Activated T-cell treated with anti-CD3 and anti-CD28 coated beads for 24 hours (primary cell): ENCODE data around the gene ARSH.
"Not testable (repeated sequence)": the region's sequence is repeated elsewhere in the genome, so short reads cannot be mapped to it uniquely, and the experiment has no call there.

Experiments used
- DNase-seq: peaks from one replicate; pipeline ENCODE4 v3.0.0-alpha.2; 2020; ENCODE audit warnings: low read depth

ARSH gene, protein sequence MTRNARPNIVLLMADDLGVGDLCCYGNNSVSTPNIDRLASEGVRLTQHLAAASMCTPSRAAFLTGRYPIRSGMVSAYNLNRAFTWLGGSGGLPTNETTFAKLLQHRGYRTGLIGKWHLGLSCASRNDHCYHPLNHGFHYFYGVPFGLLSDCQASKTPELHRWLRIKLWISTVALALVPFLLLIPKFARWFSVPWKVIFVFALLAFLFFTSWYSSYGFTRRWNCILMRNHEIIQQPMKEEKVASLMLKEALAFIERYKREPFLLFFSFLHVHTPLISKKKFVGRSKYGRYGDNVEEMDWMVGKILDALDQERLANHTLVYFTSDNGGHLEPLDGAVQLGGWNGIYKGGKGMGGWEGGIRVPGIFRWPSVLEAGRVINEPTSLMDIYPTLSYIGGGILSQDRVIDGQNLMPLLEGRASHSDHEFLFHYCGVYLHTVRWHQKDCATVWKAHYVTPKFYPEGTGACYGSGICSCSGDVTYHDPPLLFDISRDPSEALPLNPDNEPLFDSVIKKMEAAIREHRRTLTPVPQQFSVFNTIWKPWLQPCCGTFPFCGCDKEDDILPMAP

DNA sequence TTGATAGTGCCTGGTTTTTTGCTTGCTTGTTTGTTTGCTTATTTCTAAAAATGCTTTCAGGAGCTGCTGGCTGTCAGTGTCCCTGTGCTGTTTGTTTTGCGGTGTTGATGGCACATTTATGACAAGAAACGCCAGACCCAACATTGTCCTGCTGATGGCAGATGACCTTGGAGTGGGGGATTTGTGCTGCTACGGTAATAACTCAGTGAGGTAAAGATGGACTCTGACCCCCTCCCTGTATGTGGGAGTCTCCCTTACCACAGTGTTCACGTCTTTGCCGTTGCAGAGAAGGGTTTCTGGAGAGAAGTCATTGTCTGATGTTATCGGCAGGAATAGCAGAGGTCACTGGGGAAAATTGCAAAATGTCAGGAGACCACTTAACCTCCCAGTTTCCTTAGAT, at the start of gene ARSH:
ARSH (plus strand) TSS at position 52 of the 400 bp plus-strand sequence; CDS start at position 119, 67 bp downstream.
- DNase-seq = no peak

DNA sequence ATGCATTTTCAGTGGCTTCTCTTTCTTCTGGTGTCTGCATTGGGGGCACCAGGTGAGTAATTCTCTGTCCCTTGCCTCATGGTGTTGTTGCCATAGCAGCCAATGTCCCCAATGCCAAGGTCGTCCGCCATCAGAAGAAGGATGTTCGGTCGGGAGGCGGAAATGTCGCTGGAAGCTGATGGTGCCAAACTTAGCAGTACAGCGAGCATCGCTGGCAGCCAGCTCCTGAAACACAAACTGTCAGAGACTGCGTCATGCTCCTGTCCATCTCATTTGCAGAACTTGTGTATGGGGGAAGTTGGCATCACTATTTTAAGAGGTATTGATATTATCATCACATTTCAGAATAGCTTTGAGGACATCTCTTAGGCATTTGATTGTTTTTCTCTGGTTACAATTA, 48.1 kb upstream of the ARSH start:
- no peak for DNase-seq

DNA sequence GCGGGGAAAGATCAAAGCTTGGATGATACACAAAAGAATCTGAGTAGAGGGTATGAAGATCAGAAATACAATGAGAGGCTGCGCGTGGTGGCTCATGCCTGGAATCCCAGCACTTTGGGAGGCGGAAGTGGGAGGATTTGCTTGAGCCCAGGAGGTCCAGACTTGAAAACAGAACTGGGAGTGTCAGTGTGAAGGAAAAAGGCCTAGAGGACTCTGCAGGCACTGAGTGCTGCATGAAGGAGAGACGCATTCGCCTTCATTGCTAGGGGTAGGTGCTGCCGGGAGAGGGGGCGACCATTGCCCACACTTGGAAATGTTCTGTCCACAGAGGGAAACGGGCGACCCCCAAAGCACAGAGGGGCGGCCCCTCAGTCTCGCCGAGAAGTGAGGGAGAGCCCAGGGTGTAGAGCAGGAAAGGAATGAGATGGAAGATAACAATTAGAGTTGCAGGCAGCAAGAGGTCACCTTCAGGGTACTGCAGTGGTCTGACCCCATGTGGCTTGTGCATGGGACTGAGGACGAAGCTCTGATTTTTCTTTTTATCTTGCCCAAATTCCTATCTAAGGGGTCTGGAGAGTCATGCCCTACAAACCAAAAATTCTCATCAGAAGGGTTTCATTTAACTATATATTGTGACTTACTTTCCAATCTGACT, 45.4 kb upstream of the ARSH start:
- DNase-seq = no peak

DNA sequence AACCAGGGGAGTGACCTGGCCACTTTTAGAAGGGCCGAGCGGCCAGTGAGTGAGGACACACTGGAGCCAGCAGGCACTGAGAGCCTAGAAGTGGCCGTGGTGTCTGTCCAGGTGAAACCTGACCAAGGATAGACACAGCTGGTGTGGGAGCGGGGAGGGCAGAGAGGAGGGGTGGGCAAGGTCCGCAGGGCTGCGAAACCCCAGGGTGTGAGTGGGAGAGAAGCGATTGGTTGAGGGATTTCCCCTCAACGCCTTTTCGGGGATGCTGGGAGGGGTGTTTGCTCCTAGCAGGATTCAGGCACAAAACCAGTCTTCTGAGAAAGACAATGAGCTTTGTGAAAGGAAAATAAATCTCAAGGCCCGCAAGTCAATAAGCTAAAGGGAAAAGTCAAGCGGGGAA, 44.0 kb upstream of the ARSH start:
- no peak for DNase-seq

DNA sequence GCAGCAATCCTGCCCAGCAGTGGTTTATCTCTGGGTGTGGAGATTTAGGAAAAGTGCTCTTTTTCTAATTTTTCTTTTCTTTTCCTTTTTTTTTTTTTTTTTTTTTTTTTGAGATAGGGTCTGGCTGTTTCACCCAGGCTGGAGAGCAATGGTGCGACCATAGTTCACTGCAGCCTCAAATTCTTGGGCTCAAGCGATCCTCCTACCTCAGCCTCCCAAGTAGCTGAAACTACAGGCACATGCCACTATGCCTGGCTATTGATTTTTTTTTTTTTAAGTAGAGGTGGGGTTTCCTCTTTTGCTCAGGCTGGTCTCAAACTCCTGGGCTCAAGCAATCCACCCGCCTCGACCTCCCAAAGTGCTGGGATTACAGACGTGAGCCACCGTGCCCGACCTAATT, 42.9 kb upstream of the ARSH start:
- not testable (repeated sequence) for DNase-seq

DNA sequence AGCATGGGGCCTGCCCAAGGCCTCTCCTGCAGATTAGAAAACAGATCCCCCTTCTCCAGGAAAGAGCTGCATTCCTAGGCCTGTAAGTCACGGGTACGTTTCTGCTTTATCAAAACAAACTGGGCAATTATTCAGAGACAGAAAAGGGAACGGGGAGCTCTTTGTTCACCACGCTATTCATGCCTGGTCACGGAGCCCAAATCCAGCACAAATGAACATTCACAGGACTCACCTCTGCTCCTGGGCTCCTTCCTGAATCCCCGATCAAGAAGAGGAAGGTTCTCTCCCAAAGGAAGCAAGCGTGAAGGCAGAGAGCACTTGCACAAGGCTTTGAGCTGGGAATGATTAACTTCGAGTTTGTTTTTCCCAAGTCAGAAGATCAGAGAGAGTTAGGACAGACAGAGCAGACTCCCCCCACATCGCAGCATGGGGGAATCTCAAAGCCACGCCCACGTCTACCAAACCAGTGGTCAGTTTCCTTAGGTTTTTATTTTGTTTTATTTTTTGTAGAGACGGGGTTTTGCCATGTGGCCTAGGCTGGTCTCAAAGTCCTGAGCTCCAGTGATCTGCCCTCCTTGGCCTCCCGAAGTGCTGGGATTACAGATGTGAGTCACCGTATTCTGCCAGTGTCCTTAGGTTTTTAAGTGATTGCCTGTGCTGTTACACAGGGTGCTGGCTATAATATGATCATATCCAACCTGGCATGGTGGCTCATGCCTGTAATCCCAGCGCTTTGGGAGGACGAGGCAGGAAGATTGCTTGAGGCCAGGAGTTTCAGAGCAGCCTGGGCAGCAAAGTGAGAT, 42.2 kb upstream of the ARSH start:
- DNase-seq = not testable (repeated sequence)

DNA sequence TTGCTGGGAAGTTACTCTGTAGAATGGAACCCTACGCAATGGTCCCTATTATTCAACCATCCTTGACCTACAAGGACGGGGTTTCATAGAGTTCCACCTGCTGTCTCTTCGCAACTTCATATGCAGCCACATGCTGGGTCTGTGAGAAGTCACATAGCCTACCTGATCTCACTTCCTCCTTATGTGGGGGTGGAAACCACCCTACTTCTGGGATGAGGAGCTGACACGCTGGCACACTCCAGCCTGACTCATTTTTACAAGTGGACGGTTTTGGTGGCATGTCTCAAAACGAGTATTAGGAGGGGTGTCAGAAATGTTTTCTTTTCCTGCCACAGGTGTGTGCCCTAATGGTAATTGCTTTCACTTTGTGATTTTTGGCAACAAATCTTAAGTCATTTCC, 40.4 kb upstream of the ARSH start:
- no peak for DNase-seq

DNA sequence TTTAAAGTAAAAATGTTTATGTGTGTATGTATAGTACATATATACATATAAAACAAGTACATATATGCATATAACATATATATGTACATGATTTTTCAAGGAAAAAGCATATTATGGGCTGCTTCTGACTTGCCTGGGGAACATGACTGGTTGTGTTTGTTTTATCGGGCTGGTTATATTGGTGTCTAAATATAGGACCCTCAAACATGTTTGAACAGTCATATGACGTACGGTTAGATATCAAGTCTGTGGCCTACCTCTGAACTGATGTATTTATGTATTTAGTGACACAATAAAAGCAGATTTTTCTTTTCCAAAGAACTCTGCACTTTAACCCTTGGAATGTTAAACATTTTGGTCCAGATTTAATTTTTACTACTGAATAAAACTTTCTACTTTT, 39.3 kb upstream of the ARSH start:
- no peak for DNase-seq

DNA sequence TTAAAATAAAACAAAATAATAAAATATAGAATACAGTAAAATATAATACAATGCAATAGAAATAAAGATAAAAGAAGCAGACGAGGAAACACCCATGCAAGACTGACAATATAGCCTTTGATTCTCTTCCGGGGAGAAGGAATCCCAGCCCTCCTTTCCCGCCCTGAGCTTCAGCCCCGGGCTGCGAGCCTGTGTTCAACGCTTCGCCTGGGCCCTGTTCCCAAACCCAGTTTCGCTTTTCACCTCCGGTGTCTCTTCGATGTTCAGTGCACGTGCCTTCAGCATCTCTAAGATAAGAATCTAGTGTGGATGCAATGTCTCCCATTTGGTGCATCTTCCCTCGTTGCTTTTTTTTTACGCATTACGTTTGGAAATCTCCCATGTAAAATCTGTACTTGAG, 38.8 kb upstream of the ARSH start:
- DNase-seq = no peak

DNA sequence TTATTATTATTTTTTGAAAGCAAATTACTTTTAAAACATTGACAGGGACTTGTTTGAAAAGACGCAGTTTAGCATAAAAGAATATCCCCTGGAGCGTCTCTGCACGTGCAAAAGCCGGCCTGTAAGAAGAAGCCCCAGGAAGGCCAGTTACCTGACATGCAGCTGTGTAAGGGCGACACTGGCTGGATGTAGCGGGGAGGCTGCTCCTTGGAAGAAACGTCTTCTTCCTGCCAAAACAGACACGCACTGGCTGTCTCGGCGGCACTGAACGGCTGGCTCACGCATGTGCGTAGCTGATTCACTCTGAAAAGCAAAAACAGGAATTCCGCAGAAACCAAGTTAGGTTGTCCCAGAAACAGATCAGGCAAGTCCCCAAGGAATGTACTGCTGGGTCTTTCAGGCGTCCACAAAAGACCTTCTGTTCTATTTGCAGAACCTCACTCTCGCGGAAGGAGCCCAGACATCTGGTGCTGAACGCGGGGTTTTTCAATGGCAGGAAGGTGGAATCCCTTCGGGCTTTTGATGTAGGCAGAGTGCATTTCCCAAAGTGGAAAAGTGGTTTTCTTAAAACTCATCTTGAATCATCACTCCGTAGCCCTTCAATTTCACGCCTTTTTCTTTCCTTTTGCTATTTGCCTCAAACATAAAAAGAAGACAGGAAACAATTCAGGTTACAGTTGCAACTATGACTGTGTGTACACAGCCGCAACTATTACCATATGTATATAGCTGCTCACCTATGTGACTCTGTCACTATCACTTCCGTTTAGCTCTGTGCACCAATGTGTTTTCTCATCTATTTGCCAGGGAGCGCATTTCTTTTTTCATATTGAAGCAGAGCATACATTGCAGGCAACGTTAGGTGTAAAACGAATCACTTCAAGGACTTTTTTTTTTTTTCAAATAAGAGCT, 38.1 kb upstream of the ARSH start:
- peak; percentile 15 for DNase-seq

DNA sequence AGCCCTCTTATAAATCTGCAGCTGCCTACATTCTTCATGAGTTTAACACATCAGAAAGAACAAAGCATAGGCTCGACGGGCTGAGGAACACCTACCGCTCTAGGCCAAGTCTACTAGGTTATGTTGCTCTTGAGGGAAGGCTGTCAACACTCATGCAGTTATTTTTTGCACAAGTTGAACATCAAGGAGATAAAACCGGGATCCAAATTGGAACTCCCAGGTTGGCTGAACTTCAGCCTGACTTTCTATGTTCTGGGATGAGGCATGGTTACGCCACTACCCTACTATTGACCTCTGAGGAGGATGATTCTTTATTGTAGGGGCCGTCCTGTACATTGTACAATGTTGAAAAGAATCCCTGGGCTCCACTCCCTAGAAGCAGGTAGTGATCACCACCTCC, 37.3 kb upstream of the ARSH start:
- DNase-seq = no peak

DNA sequence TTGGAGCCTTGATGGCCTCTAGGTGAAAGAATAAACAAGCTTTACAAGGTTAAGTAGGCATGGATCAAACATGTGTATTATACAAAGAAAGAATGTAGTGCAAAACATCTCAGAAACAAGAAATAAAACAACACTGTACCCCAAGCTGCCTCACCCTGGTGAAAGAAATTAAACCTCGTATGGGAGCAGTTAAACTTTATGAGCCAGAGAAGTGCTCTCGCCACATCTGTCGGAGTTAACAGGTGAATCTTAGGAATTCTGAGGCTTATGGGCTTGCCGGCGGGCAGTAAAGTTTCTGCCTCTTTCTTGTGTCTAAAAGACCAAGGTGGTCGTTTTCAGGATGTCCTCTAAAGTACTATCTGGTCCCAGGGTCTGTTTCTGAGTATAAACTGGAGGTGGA, 34.0 kb upstream of the ARSH start:
- DNase-seq = no peak

DNA sequence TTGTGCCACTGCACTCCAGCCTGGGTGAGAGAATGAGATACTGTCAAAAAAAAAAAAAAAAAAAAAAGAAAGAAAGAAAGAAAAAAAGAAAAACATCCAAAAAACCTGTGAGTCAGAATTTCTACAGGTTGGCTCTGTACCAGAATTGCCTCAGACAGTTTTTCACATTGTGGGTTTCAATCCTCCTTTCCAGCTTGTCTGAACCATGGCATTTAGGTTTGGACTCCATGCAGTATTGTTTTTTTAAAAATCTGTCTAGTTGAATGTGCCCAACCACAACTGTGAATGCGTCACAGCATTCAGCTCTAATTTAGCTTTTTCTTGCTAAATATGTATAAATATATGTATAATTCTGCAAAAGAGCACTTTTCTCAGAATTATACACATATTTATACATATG, 31.4 kb upstream of the ARSH start:
- DNase-seq = no peak

DNA sequence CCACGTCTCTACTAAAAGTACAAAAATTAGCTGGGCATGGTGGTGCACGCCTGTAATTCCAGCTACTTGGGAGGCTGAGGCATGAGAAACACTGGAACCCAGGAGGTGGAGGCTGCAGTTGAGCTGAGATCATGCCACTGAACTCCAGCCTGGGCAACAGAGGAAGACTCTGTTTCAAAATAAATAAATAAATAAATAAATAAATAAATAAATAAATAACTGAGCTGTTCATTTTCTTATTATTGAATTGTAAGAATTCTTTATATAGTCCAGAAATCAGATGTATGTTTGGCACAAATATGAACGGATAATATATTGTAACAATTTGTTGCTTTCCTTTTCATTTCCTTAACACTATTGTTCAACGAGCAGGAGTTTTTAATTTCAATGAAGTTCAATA, 27.7 kb upstream of the ARSH start:
- DNase-seq = not testable (repeated sequence)

DNA sequence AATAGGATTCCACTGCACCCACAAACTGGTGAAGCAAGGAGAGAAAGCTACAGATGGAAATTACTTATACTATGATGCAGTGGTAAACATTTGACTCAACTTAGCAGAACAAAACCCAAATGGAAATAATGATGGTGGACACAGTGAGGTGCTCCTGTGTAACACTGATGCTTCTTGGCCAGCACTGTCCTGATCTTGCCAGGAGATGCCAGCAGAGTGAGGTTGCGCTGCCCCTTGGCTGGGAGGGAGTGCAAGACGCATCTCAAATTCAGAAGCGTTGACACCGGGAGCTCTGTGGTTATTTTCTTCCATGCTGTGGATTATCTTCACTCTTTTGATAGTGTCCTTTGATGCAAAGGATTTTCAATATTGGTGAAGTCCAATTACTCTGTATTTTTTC, 22.0 kb upstream of the ARSH start:
- DNase-seq = no peak

DNA sequence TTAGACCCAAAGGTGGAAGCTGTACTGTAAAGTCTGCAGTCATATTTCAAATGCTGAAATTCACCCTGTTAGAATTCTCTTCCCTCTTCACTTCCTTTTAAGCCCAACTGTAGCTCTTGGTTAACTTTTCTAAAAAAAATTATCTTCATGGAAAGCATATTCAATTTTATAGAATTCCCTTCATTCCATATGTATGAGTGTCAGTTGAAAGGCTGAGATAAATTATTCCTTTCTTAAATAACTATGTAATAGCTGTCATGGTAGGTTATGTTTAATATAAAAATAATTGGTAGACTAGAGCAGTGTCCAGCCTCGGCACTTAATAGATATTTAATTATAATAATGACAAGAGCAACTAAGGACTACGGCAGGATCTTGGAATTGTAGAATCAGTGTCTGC, 16.8 kb upstream of the ARSH start:
- DNase-seq = no peak

DNA sequence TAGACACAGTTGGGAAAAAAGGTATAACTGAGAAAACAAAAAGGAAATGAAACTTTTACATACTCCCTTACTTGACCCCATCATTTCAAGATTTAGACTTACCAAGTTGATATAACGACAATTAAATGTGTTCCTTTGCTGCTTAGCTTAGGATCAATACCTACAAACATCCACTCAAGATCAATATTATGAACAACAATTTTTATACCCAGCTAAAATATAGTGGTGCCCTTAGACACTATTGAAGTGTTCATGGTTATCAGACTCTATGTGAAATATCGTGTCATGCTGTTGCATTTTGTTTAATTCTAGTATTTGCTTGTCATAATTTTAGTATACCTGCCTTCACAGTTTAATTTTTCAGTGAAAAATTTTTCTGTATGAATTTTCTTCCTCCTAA, 4.2 kb downstream of the ARSH start:
- DNase-seq = no peak

DNA sequence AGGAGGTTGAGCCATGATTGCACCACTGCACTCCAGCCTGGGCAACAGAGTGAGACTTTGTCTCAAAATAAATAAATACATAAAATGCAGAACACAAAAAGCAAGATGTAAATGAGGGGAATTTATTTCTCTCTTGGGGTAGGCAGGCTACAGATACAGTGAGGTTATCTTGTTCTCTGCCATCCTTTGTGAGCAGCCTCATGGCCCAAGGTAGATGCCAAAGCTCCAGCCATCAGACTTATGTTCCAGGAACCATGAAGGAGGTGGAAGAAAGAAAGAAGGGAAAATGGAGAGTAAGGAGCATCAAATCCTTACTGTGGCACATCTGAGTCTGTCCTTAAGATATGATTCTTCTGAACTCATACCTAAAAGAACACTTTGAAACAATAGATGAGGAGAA, 11.1 kb downstream of the ARSH start:
- no peak for DNase-seq

DNA sequence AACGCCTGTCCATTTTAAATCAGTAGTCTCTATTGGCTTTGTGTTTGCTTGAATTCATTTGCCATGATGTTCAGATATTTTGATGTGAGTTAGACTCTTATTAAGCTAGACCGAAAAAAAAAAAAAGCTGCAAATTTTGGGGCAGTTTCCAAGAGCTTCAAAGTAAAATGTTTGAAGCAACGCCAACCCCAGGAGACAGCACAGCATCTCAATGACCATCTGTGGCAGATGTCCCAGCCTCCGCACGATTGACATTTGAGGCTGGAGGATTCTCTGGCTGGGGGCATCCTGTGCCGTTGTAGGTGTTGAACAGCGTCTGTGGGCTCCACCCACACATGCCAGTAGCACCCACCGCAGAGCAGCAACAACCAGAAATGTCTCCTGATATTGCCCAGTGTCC, 17.8 kb downstream of the ARSH start:
- no peak for DNase-seq

DNA sequence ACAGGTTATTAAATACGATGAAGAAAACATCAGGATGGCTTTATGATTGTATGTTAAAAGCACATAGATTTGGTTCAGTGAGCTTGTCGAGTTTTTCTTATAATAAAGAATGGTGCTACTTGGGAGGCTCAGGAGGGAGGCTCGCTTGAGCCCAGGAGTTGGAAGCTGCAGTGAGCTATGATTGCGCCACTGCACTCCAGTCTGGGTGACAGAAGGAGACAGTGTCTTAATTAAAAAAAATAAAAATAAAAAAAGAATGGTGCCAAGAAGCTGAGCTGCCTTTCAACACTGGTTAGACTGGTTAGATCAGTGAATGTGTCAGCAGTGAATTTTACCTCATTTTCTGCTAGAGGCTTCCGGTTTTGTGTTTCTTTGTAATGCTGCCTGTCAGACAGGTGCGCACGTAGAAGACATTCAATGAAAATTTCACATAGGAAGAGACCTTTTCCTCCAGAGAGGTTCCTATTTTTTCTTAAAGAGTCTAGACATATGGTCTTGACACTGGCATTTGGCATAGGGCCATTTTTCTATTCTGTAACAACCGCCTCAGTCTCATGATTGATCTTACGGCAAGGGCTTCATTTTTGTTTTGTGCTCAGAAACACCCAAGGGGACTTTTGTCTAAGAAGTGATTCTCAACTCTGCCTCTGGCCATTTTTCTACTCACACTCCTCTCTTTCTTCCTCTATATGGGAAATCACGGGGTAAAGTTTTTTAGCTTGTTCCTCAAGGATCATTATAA, 19.9 kb downstream of the ARSH start:
- no peak for DNase-seq

DNA sequence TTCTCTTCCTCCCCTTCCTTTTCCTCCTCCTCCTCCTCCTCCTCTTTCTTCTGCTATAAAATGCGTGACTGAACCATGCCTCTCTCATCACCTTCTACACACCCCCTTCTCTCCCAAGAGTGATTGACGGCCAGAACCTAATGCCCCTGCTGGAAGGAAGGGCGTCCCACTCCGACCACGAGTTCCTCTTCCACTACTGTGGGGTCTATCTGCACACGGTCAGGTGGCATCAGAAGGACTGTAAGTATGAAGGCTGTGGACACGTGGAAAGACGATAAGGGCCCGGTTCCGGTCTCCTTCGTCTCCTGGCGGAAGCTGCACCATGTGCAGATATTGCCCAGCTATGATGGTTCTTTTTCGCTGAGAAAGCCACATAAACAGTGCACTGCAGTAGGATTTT, 22.8 kb downstream of the ARSH start:
- no peak for DNase-seq
